Measurements from ENCODE around the gene CENPE.

The CENPE gene

GRCh38 chr4:103074744-103075434 is 123.3 kb downstream of the CENPE start:
- Histone ChIP-seq H3K9ac (ENCODE audit: low read depth, low read length) (no peak overlapping the region), H3K36me3 (ENCODE audit: insufficient read depth, low read depth, low read length) (no peaks in the 10 kb centered on the region), H3K4me1 (ENCODE audit: insufficient read depth, low read length) (peaks cover 4% of the 10 kb centered on the region), H3K9me3 (ENCODE audit: insufficient read depth, low read depth, low read length) (no peaks in the 10 kb centered on the region), H3K4me3 (ENCODE audit: low read length) (no peak overlapping the region; the same call in 1 of the 2 replicates), H3K27me3 (ENCODE audit: insufficient read depth, low read length) (peaks cover 36% of the 10 kb centered on the region), H3K27ac (ENCODE audit: low read length) (no peak overlapping the region)

- H3K27ac ChIP-seq (ENCODE audit: low read length) = no peak overlapping the region
- peaks cover 4% of the 10 kb centered on the region for H3K4me1 ChIP-seq (ENCODE audit: insufficient read depth, low read length)
- no peak overlapping the region for H3K9ac ChIP-seq (ENCODE audit: low read depth, low read length)
- H3K27me3 ChIP-seq (ENCODE audit: insufficient read depth, low read length) = peaks cover 36% of the 10 kb centered on the region
- H3K9me3 ChIP-seq (ENCODE audit: insufficient read depth, low read depth, low read length) = no peaks in the 10 kb centered on the region
- no peak overlapping the region for H3K4me3 ChIP-seq (ENCODE audit: low read length)
- H3K36me3 ChIP-seq (ENCODE audit: insufficient read depth, low read depth, low read length) = no peaks in the 10 kb centered on the region
Observed at GRCh38 chr4:103073792-103074438, 124.2 kb downstream of the CENPE start.

GRCh38 chr4:103067841-103068547 is 130.1 kb downstream of the CENPE start:
- Histone ChIP-seq H3K4me3 (ENCODE audit: low read length) (no peak overlapping the region), H3K36me3 (ENCODE audit: insufficient read depth, low read depth, low read length) (no peaks in the 10 kb centered on the region), H3K4me1 (ENCODE audit: insufficient read depth, low read length) (peaks cover 4% of the 10 kb centered on the region), H3K9me3 (ENCODE audit: insufficient read depth, low read depth, low read length) (no peaks in the 10 kb centered on the region), H3K27me3 (ENCODE audit: insufficient read depth, low read length) (no peaks in the 10 kb centered on the region), H3K27ac (ENCODE audit: low read length) (no peak overlapping the region), H3K9ac (ENCODE audit: low read depth, low read length) (no peak overlapping the region)

GRCh38 chr4:103060453-103061148 is 137.5 kb downstream of the CENPE start:
- Histone ChIP-seq H3K4me3 (ENCODE audit: low read length) (no peak overlapping the region), H3K9ac (ENCODE audit: low read depth, low read length) (no peak overlapping the region), H3K27ac (ENCODE audit: low read length) (no peak overlapping the region), H3K9me3 (ENCODE audit: insufficient read depth, low read depth, low read length) (no peaks in the 10 kb centered on the region), H3K36me3 (ENCODE audit: insufficient read depth, low read depth, low read length) (no peaks in the 10 kb centered on the region), H3K4me1 (ENCODE audit: insufficient read depth, low read length) (no peaks in the 10 kb centered on the region), H3K27me3 (ENCODE audit: insufficient read depth, low read length) (no peaks in the 10 kb centered on the region)

Data from iPS-20b (cell line).